DND-41 (cell line): Measurements from ENCODE around the gene TNPO3.

Experiments
- CTCF ChIP-seq: IDR thresholded peaks from 2 replicates; pipeline ENCODE4 v1.5.1; 2012; ENCODE audit warnings: borderline replicate concordance, low read length, moderate library complexity, mild to moderate bottlenecking; ENCODE audit not compliant: poor library complexity, severe bottlenecking; ENCODE audit errors: extremely low read depth
- EZH2 ChIP-seq: IDR thresholded peaks from 3 replicates; pipeline ENCODE4 v1.6.1; 2012; ENCODE audit warnings: borderline replicate concordance, low read depth, mild to moderate bottlenecking, moderate library complexity, low read length, inconsistent platforms; ENCODE audit not compliant: severe bottlenecking

- TF ChIP-seq CTCF (no peak), EZH2 (no peak)
These were observed 28.6 kb upstream of the TNPO3 start for GRCh38 chr7:129083525-129083924.
